ENCODE data around the gene DMXL2. TPM values are rescaled to one million over a fixed set of nuclear protein-coding genes. Genes with fewer than 3 reads are reported as not detected.

The DMXL2 gene
- total and polyA plus RNA-seq, 9 of the 15 experiments (the other 6 are each of a cell fraction or from before 2014, with no cell fraction given): 9.3 to 57.7 (median 30.7) TPM

DNA sequence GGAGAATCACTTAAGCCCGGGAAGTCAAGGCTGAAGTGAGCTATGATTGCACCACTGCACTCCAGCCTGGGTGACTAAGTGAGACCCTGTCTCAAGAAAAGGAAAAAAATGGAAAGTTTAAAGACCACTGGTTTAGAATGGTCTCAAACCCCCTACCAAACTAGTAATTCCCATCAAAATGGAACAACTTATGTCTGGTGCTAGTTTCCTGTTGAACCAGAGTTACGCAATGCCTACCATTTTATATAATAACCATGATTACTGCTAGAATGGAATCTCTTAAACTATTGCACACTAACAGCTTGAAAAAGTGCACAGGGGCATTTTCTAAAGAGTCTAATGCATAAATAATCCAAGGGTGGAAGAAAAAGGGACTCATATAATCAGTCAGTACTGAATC lies 43.6 kb downstream of the DMXL2 start (continued):
- TF ChIP-seq, protein P1, sequence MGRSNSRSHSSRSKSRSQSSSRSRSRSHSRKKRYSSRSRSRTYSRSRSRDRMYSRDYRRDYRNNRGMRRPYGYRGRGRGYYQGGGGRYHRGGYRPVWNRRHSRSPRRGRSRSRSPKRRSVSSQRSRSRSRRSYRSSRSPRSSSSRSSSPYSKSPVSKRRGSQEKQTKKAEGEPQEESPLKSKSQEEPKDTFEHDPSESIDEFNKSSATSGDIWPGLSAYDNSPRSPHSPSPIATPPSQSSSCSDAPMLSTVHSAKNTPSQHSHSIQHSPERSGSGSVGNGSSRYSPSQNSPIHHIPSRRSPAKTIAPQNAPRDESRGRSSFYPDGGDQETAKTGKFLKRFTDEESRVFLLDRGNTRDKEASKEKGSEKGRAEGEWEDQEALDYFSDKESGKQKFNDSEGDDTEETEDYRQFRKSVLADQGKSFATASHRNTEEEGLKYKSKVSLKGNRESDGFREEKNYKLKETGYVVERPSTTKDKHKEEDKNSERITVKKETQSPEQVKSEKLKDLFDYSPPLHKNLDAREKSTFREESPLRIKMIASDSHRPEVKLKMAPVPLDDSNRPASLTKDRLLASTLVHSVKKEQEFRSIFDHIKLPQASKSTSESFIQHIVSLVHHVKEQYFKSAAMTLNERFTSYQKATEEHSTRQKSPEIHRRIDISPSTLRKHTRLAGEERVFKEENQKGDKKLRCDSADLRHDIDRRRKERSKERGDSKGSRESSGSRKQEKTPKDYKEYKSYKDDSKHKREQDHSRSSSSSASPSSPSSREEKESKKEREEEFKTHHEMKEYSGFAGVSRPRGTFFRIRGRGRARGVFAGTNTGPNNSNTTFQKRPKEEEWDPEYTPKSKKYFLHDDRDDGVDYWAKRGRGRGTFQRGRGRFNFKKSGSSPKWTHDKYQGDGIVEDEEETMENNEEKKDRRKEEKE (IDR thresholded peaks at IDR 0.05; ENCODE audit: borderline replicate concordance in 1 of 2, control insufficient read depth in 1 of 2, low read depth in 2 of 2, low read length in 1 of 2): no peak
- TF ChIP-seq, protein P2, sequence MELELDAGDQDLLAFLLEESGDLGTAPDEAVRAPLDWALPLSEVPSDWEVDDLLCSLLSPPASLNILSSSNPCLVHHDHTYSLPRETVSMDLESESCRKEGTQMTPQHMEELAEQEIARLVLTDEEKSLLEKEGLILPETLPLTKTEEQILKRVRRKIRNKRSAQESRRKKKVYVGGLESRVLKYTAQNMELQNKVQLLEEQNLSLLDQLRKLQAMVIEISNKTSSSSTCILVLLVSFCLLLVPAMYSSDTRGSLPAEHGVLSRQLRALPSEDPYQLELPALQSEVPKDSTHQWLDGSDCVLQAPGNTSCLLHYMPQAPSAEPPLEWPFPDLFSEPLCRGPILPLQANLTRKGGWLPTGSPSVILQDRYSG (tag; conservative IDR thresholded peaks at IDR 0.05; ENCODE audit: low read depth): peak; percentile 31; the same call in 1 of the 2 replicates
- peak; percentile 63 for TF ChIP-seq DDX20 (tag; IDR thresholded peaks at IDR 0.05; ENCODE audit: low read depth)
- no peak for TF ChIP-seq ZNF699 (CRISPR knock-in tag; IDR thresholded peaks at IDR 0.05; ENCODE audit: insufficient replicate concordance)
- TF ChIP-seq, protein P3, sequence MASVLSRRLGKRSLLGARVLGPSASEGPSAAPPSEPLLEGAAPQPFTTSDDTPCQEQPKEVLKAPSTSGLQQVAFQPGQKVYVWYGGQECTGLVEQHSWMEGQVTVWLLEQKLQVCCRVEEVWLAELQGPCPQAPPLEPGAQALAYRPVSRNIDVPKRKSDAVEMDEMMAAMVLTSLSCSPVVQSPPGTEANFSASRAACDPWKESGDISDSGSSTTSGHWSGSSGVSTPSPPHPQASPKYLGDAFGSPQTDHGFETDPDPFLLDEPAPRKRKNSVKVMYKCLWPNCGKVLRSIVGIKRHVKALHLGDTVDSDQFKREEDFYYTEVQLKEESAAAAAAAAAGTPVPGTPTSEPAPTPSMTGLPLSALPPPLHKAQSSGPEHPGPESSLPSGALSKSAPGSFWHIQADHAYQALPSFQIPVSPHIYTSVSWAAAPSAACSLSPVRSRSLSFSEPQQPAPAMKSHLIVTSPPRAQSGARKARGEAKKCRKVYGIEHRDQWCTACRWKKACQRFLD (CRISPR knock-in tag; IDR thresholded peaks at IDR 0.05): 0 out of 2 replicates have a peak, but pooled peaks have one; percentile 63
- 0 out of 2 replicates have a peak, but pooled peaks have one; percentile 46 for TF ChIP-seq MECOM (CRISPR knock-in tag; IDR thresholded peaks at IDR 0.05)
- TF ChIP-seq U2AF2 (optimal IDR thresholded peaks at IDR 0.05; ENCODE audit: low read depth, low read length): no peak
- TF ChIP-seq, protein P4, sequence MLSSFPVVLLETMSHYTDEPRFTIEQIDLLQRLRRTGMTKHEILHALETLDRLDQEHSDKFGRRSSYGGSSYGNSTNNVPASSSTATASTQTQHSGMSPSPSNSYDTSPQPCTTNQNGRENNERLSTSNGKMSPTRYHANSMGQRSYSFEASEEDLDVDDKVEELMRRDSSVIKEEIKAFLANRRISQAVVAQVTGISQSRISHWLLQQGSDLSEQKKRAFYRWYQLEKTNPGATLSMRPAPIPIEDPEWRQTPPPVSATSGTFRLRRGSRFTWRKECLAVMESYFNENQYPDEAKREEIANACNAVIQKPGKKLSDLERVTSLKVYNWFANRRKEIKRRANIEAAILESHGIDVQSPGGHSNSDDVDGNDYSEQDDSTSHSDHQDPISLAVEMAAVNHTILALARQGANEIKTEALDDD (IDR thresholded peaks at IDR 0.05): no peak
- TF ChIP-seq ZNF140 (CRISPR knock-in tag; IDR thresholded peaks at IDR 0.05): no peak
- no peak for TF ChIP-seq ADNP (tag; IDR thresholded peaks at IDR 0.05)
- TF ChIP-seq, protein P5, sequence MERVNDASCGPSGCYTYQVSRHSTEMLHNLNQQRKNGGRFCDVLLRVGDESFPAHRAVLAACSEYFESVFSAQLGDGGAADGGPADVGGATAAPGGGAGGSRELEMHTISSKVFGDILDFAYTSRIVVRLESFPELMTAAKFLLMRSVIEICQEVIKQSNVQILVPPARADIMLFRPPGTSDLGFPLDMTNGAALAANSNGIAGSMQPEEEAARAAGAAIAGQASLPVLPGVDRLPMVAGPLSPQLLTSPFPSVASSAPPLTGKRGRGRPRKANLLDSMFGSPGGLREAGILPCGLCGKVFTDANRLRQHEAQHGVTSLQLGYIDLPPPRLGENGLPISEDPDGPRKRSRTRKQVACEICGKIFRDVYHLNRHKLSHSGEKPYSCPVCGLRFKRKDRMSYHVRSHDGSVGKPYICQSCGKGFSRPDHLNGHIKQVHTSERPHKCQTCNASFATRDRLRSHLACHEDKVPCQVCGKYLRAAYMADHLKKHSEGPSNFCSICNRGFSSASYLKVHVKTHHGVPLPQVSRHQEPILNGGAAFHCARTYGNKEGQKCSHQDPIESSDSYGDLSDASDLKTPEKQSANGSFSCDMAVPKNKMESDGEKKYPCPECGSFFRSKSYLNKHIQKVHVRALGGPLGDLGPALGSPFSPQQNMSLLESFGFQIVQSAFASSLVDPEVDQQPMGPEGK (CRISPR knock-in tag; IDR thresholded peaks at IDR 0.05; ENCODE audit: borderline replicate concordance): no peak
- TF ChIP-seq, protein P6, sequence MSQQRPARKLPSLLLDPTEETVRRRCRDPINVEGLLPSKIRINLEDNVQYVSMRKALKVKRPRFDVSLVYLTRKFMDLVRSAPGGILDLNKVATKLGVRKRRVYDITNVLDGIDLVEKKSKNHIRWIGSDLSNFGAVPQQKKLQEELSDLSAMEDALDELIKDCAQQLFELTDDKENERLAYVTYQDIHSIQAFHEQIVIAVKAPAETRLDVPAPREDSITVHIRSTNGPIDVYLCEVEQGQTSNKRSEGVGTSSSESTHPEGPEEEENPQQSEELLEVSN (IDR thresholded peaks at IDR 0.05; ENCODE audit: borderline replicate concordance in 1 of 2, extremely low read depth in 1 of 2, insufficient read depth in 1 of 2, insufficient read length in 1 of 2, low read depth in 1 of 2, low read length in 1 of 2, poor library complexity in 1 of 2, severe bottlenecking in 1 of 2): no peak
- no peak for TF ChIP-seq GTF2E2 (tag; IDR thresholded peaks at IDR 0.05)
- TF ChIP-seq CEBPG (CRISPR knock-in tag; IDR thresholded peaks at IDR 0.05): no peak
- TF ChIP-seq CEBPG (tag; conservative IDR thresholded peaks at IDR 0.05 in 1 of 2, IDR thresholded peaks at IDR 0.05 in 1 of 2): peak; percentile 82 to 96
